SK-N-SH (cell line): Measurements from ENCODE around the gene FAM20A. TPM values are rescaled to one million over a fixed set of nuclear protein-coding genes. Genes with fewer than 3 reads are reported as not detected.

Experiments
- CTCF ChIA-PET: fragments of 300-600, 350-600 bp; formaldehyde crosslinking; extraction: SDS; loops from one replicate; lab custom pipeline; 2021; lab: Yijun Ruan, JAX
- POLR2A ChIA-PET: fragments of 350-600 bp; sonication (Branson Sonifier 250); formaldehyde crosslinking; extraction: SDS; loops from one replicate; lab custom pipeline; 2020; ENCODE audit warnings: antibody characterized with exemption, inconsistent platforms; lab: Yijun Ruan, JAX
- DNase-seq: peaks from one replicate; pipeline ENCODE4 v3.0.0; 2012
- H2AFZ ChIP-seq: fragments of 200-600 bp; sonication (generic); 2 replicates; pipeline ENCODE4 v1.8.1; 2016; ENCODE audit warnings: antibody characterized with exemption, mild to moderate bottlenecking, low read depth
- H3F3A ChIP-seq: fragments of 200-600 bp; sonication (generic); replicated peaks from 2 replicates; pipeline ENCODE3; 2016; ENCODE audit warnings: antibody characterized with exemption, mild to moderate bottlenecking; ENCODE audit not compliant: insufficient read depth
- H3K27ac ChIP-seq, 2 experiments: fragments of 200-500 bp in 1 of 2; fragments of 200-600 bp in 1 of 2; sonication (Bioruptor generic) in 1 of 2; sonication (generic), shearing (Covaris generic) in 1 of 2; 2 replicates each; pipeline versions ENCODE4 v1.5.1 to v1.6.1; 2014 to 2016; ENCODE audit warnings: low read depth in 2 of 2, inconsistent platforms in 1 of 2, low read length in 1 of 2, mild to moderate bottlenecking in 1 of 2, mixed read lengths in 1 of 2
- H3K27me3 ChIP-seq: fragments of 200-600 bp; sonication (generic), shearing (Covaris generic); 2 replicates; pipeline ENCODE4 v1.6.1; 2016; ENCODE audit warnings: mixed run types; ENCODE audit not compliant: insufficient read depth
- H3K36me3 ChIP-seq, 2 experiments: fragments of 200-500 bp in 1 of 2; fragments of 200-600 bp in 1 of 2; sonication (Bioruptor generic) in 1 of 2; sonication (generic) in 1 of 2; replicated peaks in 1 of 2; 2 replicates each; pipeline versions ENCODE3 to v1.5.1; 2014 to 2016; ENCODE audit warnings: low read length in 1 of 2, mild to moderate bottlenecking in 1 of 2; ENCODE audit not compliant: insufficient read depth in 2 of 2, control insufficient read depth in 1 of 2
- H3K4me1 ChIP-seq, 2 experiments: fragments of 200-500 bp in 1 of 2; fragments of 200-600 bp in 1 of 2; sonication (Bioruptor generic) in 1 of 2; sonication (generic), shearing (Covaris generic) in 1 of 2; 2 replicates each; pipeline versions ENCODE4 v1.5.1 to v1.6.1; 2014 to 2016; ENCODE audit warnings: low read depth in 1 of 2, low read length in 1 of 2, mixed run types in 1 of 2; ENCODE audit not compliant: insufficient read depth in 2 of 2, control insufficient read depth in 1 of 2
- H3K4me2 ChIP-seq: fragments of 200-600 bp; sonication (generic), shearing (Covaris generic); 2 replicates; pipeline ENCODE4 v1.6.1; 2017; ENCODE audit warnings: mixed run types
- H3K4me3 ChIP-seq, 2 experiments: fragments of 200-500 bp in 1 of 2; fragments of 200-600 bp in 1 of 2; sonication (Bioruptor generic) in 1 of 2; sonication (generic), shearing (Covaris generic) in 1 of 2; 2 replicates each; pipeline versions ENCODE4 v1.5.1 to v1.8.1; 2014 to 2016; ENCODE audit warnings: low read depth in 2 of 2, inconsistent platforms in 1 of 2, low read length in 1 of 2, mild to moderate bottlenecking in 1 of 2, mixed read lengths in 1 of 2, moderate library complexity in 1 of 2
- H3K79me2 ChIP-seq: fragments of 200-600 bp; sonication (generic); 2 replicates; pipeline ENCODE4 v1.8.1; 2017; ENCODE audit warnings: mild to moderate bottlenecking; ENCODE audit not compliant: insufficient read depth
- H3K9ac ChIP-seq: fragments of 200-600 bp; sonication (generic); 2 replicates; pipeline ENCODE4 v1.6.1; 2017; ENCODE audit warnings: mixed run types
- H3K9me2 ChIP-seq: fragments of 200-600 bp; sonication (generic); 2 replicates; pipeline ENCODE4 v1.6.1; 2017; ENCODE audit warnings: mixed run types
- H3K9me3 ChIP-seq: fragments of 200-600 bp; sonication (generic); 2 replicates; pipeline ENCODE4 v1.6.1; 2017; ENCODE audit warnings: mixed run types, mild to moderate bottlenecking, moderate library complexity
- H4K20me1 ChIP-seq: fragments of 200-600 bp; sonication (generic); 2 replicates; pipeline ENCODE4 v1.6.1; 2017; ENCODE audit warnings: mild to moderate bottlenecking, mixed run types; ENCODE audit not compliant: insufficient read depth
- CHD2 ChIP-seq: fragments of 150-350 bp; IDR thresholded peaks from 2 replicates; pipeline ENCODE4 v1.6.1; 2018; ENCODE audit warnings: low read length; ENCODE audit not compliant: partially characterized antibody
- ELF1 ChIP-seq: IDR thresholded peaks from 2 replicates; pipeline ENCODE4 v1.4.0; 2012
- EP300 ChIP-seq, 2 experiments: IDR thresholded peaks; 2 replicates each; pipeline versions ENCODE4 v1.4.0 to v1.6.1; 2012; ENCODE audit warnings: borderline replicate concordance in 1 of 2, low read depth in 1 of 2, low read length in 1 of 2
- MEF2A ChIP-seq: IDR thresholded peaks from 2 replicates; pipeline ENCODE4 v1.4.0; 2012; ENCODE audit warnings: low read depth, borderline replicate concordance
- MXI1 ChIP-seq: IDR thresholded peaks from 2 replicates; pipeline ENCODE4 v1.6.1; 2012; ENCODE audit warnings: mild to moderate bottlenecking, low read depth, low read length, improper control_type of control experiment
- RAD21 ChIP-seq: IDR thresholded peaks from 2 replicates; pipeline ENCODE4 v1.6.1; 2012; ENCODE audit warnings: mild to moderate bottlenecking, low read length
- RXRA ChIP-seq: IDR thresholded peaks from 2 replicates; pipeline ENCODE4 v1.4.0; 2012; ENCODE audit warnings: low read depth, mild to moderate bottlenecking, borderline replicate concordance
- TAF1 ChIP-seq: IDR thresholded peaks from 2 replicates; pipeline ENCODE4 v1.6.1; 2012; ENCODE audit warnings: low read depth, mild to moderate bottlenecking, low read length, moderate library complexity, borderline replicate concordance
- YY1 ChIP-seq: IDR thresholded peaks from 2 replicates; pipeline ENCODE4 v1.4.0; 2012; ENCODE audit warnings: low read depth, mild to moderate bottlenecking
- WGBS: methylation state at CpG from one replicate; pipeline ENCODE4 v1.1.6; 2017; ENCODE audit warnings: low lambda C conversion rate; 5-methylcytosine and 5-hydroxymethylcytosine counted together
- polyA plus RNA-seq, 3 experiments: library from polyadenylated mRNA; depleted of rRNA; stranded (reverse); fragments of >200 nt; gene quantifications; 2 replicates each; pipeline ENCODE4 v1.2.3, GENCODE V29; 2012
- TF ChIP-seq, protein P1 (sequence below): fragments of 150-350 bp; IDR thresholded peaks from 2 replicates; pipeline ENCODE4 v1.6.1; 2016; ENCODE audit warnings: mild to moderate bottlenecking, low read depth, low read length
- TF ChIP-seq, protein P2 (sequence below): IDR thresholded peaks from 2 replicates; pipeline ENCODE4 v1.4.0; 2012; ENCODE audit warnings: low read depth, borderline replicate concordance
- TF ChIP-seq, protein P3 (sequence below): IDR thresholded peaks from 2 replicates; pipeline ENCODE4; 2012
- TF ChIP-seq, protein P4 (sequence below): IDR thresholded peaks from 2 replicates; pipeline ENCODE4 v1.4.0; 2012; ENCODE audit warnings: low read depth, borderline replicate concordance
- TF ChIP-seq, protein P5 (sequence below): fragments of 150-350 bp; IDR thresholded peaks from 2 replicates; pipeline ENCODE4 v1.6.1; 2017; ENCODE audit warnings: antibody characterized with exemption, low read length, low read depth, borderline replicate concordance

Gene FAM20A
- polyA plus RNA-seq, 1 of the 3 experiments (the other 2 are of a cell fraction), result not detected

DNA sequence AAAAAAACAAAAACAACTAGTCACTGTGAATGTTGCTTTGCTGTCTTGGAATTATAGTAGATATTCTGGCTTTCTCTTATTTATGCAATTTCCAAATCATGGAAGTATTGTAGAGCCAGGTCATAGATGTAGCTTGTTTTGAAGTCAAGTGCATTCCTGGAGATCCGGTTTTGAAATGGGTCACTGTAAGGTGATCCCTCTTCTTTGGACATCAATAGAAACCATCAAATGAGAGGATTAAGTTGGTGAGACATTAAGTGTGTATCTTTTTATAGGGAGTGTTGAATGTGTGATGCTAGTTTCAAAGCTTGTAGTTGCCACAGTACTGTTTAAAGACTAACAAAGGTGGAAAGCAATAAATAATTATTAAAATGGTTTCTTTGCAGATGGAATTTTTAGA is 84.4 kb downstream of the FAM20A start (continued):
- TF ChIP-seq, protein P1, sequence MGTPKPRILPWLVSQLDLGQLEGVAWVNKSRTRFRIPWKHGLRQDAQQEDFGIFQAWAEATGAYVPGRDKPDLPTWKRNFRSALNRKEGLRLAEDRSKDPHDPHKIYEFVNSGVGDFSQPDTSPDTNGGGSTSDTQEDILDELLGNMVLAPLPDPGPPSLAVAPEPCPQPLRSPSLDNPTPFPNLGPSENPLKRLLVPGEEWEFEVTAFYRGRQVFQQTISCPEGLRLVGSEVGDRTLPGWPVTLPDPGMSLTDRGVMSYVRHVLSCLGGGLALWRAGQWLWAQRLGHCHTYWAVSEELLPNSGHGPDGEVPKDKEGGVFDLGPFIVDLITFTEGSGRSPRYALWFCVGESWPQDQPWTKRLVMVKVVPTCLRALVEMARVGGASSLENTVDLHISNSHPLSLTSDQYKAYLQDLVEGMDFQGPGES, result no peak
- TF ChIP-seq EP300 (IDR thresholded peaks at IDR 0.05; ENCODE audit: borderline replicate concordance in 1 of 2, low read depth in 1 of 2, low read length in 1 of 2), result no peak
- no peak for TF ChIP-seq MEF2A

DNA sequence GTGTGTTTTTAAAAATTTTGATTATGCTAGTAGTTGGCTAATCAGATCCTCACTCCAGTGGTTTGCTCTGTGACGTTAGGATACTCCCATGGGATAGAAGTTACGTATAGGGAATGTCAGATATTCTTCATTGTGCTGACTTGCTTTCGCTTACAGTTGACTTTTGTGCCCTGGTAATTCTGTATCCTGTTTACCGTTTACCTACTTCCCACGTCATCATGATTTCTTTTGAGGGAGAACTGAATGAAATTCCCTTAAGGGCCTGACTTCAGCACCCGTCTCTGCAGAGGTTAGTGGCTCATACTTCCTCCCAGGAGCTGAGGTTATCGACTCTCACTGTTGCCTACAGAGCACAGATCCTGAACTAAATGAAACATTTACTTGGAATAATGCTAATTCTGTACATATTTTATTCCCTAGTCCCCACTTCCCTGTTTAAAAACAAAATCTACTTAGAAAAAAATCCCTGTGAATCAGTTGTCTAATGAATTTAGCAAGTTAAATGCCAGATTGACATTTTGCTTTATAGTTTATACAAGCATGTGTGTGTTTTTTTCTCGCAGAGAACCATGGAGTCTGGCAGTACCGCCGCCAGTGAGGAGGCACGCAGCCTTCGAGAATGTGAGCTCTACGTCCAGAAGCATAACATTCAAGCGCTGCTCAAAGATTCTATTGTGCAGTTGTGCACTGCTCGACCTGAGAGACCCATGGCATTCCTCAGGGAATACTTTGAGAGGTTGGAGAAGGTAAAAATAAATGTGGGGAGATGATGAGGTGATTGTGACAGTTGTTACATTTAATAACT is 86.1 kb downstream of the FAM20A start:
- H3K27ac ChIP-seq, result no peak overlapping the region
- POLR2A ChIA-PET, result no interaction called here

More for the DNA sequence above, 86.1 kb downstream of the FAM20A start:
- Histone ChIP-seq H3K36me3 (peaks cover 49 to 50% of the 10 kb centered on the region in 2 experiments), H3F3A (peaks cover 10% of the 10 kb centered on the region), H4K20me1 (peaks cover 56% of the 10 kb centered on the region), H3K4me3 (peak overlapping the region in 1 of 2 experiments; percentile 78; a peak in 1 of 4 replicates), H2AFZ (no peak overlapping the region), H3K79me2 (peaks cover 78% of the 10 kb centered on the region), H3K9me2 (no peaks in the 10 kb centered on the region), H3K9me3 (no peaks in the 10 kb centered on the region), H3K9ac (no peak overlapping the region), H3K4me1 (peaks cover 17 to 29% of the 10 kb centered on the region in 2 experiments; a peak in 2 of 4 replicates), H3K27me3 (no peaks in the 10 kb centered on the region), H3K4me2 (peak overlapping the region; percentile 96)
- DNase-seq, result no peak
- CTCF ChIA-PET, result interaction anchor here (1.5 kb wide), 1 partner anchor 48 kb away, joined by 3 read pairs; no protein-coding TSS in a partner anchor
- 84% methylated on average over 15 of the region's 15 CpGs for WGBS
- TF ChIP-seq, protein P2, sequence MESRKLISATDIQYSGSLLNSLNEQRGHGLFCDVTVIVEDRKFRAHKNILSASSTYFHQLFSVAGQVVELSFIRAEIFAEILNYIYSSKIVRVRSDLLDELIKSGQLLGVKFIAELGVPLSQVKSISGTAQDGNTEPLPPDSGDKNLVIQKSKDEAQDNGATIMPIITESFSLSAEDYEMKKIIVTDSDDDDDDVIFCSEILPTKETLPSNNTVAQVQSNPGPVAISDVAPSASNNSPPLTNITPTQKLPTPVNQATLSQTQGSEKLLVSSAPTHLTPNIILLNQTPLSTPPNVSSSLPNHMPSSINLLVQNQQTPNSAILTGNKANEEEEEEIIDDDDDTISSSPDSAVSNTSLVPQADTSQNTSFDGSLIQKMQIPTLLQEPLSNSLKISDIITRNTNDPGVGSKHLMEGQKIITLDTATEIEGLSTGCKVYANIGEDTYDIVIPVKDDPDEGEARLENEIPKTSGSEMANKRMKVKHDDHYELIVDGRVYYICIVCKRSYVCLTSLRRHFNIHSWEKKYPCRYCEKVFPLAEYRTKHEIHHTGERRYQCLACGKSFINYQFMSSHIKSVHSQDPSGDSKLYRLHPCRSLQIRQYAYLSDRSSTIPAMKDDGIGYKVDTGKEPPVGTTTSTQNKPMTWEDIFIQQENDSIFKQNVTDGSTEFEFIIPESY, result no peak
- TF ChIP-seq TAF1 (no peak), RAD21 (no peak), RXRA (no peak), CHD2 (no peak), YY1 (no peak), MXI1 (no peak), ELF1 (no peak)
- TF ChIP-seq, protein P3, sequence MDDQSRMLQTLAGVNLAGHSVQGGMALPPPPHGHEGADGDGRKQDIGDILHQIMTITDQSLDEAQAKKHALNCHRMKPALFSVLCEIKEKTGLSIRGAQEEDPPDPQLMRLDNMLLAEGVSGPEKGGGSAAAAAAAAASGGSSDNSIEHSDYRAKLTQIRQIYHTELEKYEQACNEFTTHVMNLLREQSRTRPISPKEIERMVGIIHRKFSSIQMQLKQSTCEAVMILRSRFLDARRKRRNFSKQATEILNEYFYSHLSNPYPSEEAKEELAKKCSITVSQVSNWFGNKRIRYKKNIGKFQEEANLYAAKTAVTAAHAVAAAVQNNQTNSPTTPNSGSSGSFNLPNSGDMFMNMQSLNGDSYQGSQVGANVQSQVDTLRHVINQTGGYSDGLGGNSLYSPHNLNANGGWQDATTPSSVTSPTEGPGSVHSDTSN, result no peak
- TF ChIP-seq, protein P4, sequence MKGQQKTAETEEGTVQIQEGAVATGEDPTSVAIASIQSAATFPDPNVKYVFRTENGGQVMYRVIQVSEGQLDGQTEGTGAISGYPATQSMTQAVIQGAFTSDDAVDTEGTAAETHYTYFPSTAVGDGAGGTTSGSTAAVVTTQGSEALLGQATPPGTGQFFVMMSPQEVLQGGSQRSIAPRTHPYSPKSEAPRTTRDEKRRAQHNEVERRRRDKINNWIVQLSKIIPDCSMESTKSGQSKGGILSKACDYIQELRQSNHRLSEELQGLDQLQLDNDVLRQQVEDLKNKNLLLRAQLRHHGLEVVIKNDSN, result no peak
- TF ChIP-seq, protein P5, sequence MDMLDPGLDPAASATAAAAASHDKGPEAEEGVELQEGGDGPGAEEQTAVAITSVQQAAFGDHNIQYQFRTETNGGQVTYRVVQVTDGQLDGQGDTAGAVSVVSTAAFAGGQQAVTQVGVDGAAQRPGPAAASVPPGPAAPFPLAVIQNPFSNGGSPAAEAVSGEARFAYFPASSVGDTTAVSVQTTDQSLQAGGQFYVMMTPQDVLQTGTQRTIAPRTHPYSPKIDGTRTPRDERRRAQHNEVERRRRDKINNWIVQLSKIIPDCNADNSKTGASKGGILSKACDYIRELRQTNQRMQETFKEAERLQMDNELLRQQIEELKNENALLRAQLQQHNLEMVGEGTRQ, result no peak
